ENCODE data around the gene SIN3A. TPM values are rescaled to one million over a fixed set of nuclear protein-coding genes. Genes with fewer than 3 reads are reported as not detected.
"Not testable (repeated sequence)": the region's sequence is repeated elsewhere in the genome, so short reads cannot be mapped to it uniquely, and the experiment has no call there.

SIN3A gene
- total RNA-seq, 1 experiment from 2014 or later: 12.8 TPM

- DNase-seq (ENCODE audit: low spot score): not testable (repeated sequence)
These were observed 117.7 kb downstream of the SIN3A start for GRCh38 chr15:75333654-75334419.

DNA sequence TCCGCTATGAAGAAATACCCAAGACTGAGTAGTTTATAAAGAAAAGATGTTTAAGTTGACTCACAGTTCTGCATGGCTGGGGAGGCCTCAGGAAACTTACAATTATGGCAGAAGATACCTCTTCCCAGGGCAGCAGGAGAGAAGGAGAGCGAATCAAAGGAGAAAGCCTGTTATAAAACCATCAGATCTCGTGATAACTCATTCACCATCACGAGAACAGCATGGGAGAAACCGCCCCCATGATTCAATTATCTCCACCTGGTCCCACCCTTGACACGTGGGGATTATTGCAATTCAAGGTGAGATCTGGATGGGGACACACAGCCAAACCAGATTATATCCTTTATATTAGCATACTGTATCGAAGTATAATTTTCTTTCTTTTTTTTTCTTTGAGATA, 119.4 kb downstream of the SIN3A start:
- DNase-seq (ENCODE audit: low spot score): not testable (repeated sequence)

DNA sequence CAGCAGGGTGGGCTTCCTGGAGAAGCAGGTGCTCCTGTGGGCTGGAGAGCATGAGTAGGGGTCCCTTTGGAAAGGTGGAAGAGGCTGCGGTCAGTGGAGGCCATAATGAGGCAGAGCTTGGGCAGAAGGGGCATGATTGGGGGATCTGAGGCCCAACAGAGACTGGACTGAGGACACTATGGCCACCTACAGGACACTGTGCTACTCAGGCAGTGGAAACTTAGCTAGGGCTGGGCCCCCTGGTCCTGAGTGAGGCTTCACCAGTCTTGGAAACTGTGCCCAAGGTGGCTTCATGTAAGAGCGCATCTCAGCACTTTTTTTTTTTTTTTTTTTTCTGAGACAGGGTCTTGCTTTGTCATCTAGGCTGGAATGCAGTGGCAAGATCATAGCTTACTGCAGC, 121.9 kb downstream of the SIN3A start:
- no peak for DNase-seq (ENCODE audit: low spot score)

- no peak for DNase-seq (ENCODE audit: low spot score)
These were observed 122.8 kb downstream of the SIN3A start for GRCh38 chr15:75328493-75329314.

- no peak for DNase-seq (ENCODE audit: low spot score)
These were observed 124.0 kb downstream of the SIN3A start for GRCh38 chr15:75327491-75327890.

DNA sequence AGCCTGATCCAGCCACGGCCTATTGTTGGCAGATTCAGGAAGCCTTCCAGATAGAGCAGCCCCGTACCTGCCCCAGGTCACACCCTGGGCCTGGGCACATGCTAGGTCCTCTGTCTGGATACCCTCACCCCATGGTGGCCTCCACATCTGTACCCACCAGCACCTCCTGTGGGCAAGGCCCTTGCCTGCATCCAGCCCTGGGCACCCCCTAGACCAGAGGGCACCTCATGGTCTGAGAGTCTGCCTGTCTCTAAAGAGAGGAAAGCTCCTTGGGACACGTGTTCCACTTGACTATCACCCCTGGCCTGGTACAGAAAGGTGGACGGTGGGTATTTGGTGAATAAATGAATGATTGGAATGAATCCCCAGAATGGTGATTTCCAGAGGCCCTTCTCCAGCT, 124.5 kb downstream of the SIN3A start:
- DNase-seq (ENCODE audit: low spot score): no peak

DNA sequence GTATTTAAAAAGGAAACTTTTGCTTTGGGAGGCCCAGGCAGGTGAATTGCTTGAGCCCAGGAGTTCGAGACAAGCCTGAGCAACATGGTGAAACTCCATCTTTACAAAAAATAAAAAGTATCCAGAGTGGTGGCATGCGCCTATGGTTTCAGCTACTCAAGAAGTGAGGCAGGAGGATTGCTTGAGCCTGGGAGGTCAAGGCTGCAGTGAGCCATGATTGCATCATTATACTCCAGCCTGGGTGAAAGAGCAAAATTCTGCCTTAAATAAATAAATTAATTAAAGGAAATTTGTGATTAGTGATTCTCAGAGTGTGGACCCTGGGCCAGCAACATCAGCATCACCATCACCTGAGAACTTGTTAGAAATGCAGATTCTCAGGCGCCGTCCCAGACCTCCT, 125.6 kb downstream of the SIN3A start:
- DNase-seq (ENCODE audit: low spot score): no peak

DNA sequence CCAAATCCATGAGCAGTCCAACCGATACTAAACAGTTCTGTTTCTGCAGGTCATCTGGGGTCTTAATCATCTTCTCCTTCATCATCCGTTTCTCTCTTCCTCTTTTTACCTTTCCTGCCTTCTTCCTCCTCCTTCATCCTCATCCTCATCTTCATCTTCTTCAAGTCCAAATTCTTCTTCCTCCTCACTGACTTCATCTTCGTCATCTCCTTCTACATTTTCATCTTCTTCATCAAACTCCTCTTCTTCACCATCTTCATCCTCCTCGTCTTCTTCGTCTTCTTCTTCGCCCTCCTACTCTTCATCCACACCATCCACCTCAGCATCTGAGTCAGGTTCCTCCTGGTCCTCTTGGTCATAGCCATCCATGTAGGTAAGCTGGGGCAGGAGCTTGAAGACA, 129.8 kb downstream of the SIN3A start:
- DNase-seq (ENCODE audit: low spot score): no peak

Other genes with a start within 250 kb of the SIN3A start
- 2.3 and 2.7 TPM in 2 replicates for gene C15orf39, start 249.8 kb downstream of the SIN3A start, total RNA-seq (2014; rRNA removed; shearing (Covaris generic))
- not detected in 2 replicates for gene GOLGA6C, start 193.4 kb downstream of the SIN3A start, total RNA-seq (2014; rRNA removed; shearing (Covaris generic))
- not detected in 2 replicates for gene GOLGA6D, start 168.9 kb downstream of the SIN3A start, total RNA-seq (2014; rRNA removed; shearing (Covaris generic))
- 145 and 148 TPM in 2 replicates for gene COMMD4, start 115.6 kb downstream of the SIN3A start, total RNA-seq (2014; rRNA removed; shearing (Covaris generic))
- gene NEIL1, start 104.7 kb downstream of the SIN3A start, total RNA-seq (2014; rRNA removed; shearing (Covaris generic)): 0.12 and 0.48 TPM in 2 replicates
- 32.6 and 42.6 TPM in 2 replicates for gene MAN2C1, start 83.1 kb downstream of the SIN3A start, total RNA-seq (2014; rRNA removed; shearing (Covaris generic))
- 19.2 and 21.1 TPM in 2 replicates for gene PTPN9, start 127.6 kb upstream of the SIN3A start, total RNA-seq (2014; rRNA removed; shearing (Covaris generic))
- gene SNUPN, start 174.0 kb upstream of the SIN3A start, total RNA-seq (2014; rRNA removed; shearing (Covaris generic)): 39.3 and 53.6 TPM in 2 replicates
- gene IMP3, start 188.5 kb upstream of the SIN3A start, total RNA-seq (2014; rRNA removed; shearing (Covaris generic)): 103 and 141 TPM in 2 replicates
- 9.3 and 14.1 TPM in 2 replicates for gene SNX33, start 196.2 kb upstream of the SIN3A start, total RNA-seq (2014; rRNA removed; shearing (Covaris generic))

All from A172 (cell line).